Loucy (cell line): ENCODE results near the gene CCNF.

Source experiments
- CTCF ChIP-seq: fragments of 200-600 bp; sonication (generic); conservative IDR thresholded peaks from 2 replicates; pipeline ENCODE4 v1.5.1; 2014; ENCODE audit warnings: mild to moderate bottlenecking, antibody characterized with exemption, low read length
- EZH2phosphoT487 ChIP-seq: fragments of 200-600 bp; IDR thresholded peaks from 2 replicates; pipeline ENCODE4 v1.6.1; 2018; ENCODE audit warnings: antibody characterized with exemption, mild to moderate bottlenecking, moderate library complexity, borderline replicate concordance

GRCh38 chr16:2456551-2457153 lies 27.4 kb downstream of the CCNF start:
- TF ChIP-seq CTCF = no peak
- no peak for TF ChIP-seq EZH2phosphoT487
